Mesenchymal stem cell (in vitro differentiated cells and primary cell): ENCODE results near the gene TMEM81.

ENCODE experiments used
- DNase-seq: peaks from one replicate; pipeline ENCODE4 v3.0.0-alpha.2; 2013
- H2AFZ ChIP-seq: one replicate; pipeline ENCODE4 v1.6.1; 2013; ENCODE audit warnings: low read depth, mild to moderate bottlenecking, control low read depth, inconsistent platforms, low read length, moderate library complexity
- H2AK5ac ChIP-seq: 2 replicates; pipeline ENCODE4 v1.6.1; 2013; ENCODE audit warnings: low read length, moderate library complexity, mild to moderate bottlenecking, inconsistent platforms; ENCODE audit not compliant: severe bottlenecking
- H2BK120ac ChIP-seq: one replicate; pipeline ENCODE4 v1.6.1; 2013; ENCODE audit warnings: low read depth, mild to moderate bottlenecking, inconsistent platforms, low read length, moderate library complexity
- H2BK12ac ChIP-seq, 2 experiments: one replicate each; pipeline ENCODE4 v1.6.1; 2013; ENCODE audit warnings: inconsistent platforms in 2 of 2, low read length in 2 of 2, mild to moderate bottlenecking in 2 of 2, moderate library complexity in 2 of 2, control low read depth in 1 of 2
- H2BK15ac ChIP-seq: one replicate; pipeline ENCODE4 v1.6.1; 2013; ENCODE audit warnings: mild to moderate bottlenecking, low read depth, inconsistent platforms; ENCODE audit not compliant: poor library complexity, severe bottlenecking
- H2BK5ac ChIP-seq: 2 replicates; pipeline ENCODE4 v1.6.1; 2013; ENCODE audit warnings: low read depth, mild to moderate bottlenecking, low read length, control low read depth, inconsistent platforms; ENCODE audit not compliant: poor library complexity, severe bottlenecking
- H3K14ac ChIP-seq, 2 experiments: one replicate each; pipeline ENCODE4 v1.6.1; 2013; ENCODE audit warnings: inconsistent platforms in 2 of 2, low read length in 2 of 2, control low read depth in 1 of 2, mild to moderate bottlenecking in 1 of 2, moderate library complexity in 1 of 2
- H3K18ac ChIP-seq, 2 experiments: one replicate each; pipeline ENCODE4 v1.6.1; 2013; ENCODE audit warnings: inconsistent platforms in 2 of 2, low read length in 2 of 2, control low read depth in 1 of 2, low read depth in 1 of 2, mild to moderate bottlenecking in 1 of 2
- H3K23ac ChIP-seq, 2 experiments: one replicate each; pipeline ENCODE4 v1.6.1; 2013; ENCODE audit warnings: inconsistent platforms in 2 of 2, low read length in 2 of 2, mild to moderate bottlenecking in 2 of 2, moderate library complexity in 2 of 2, control low read depth in 1 of 2
- H3K27ac ChIP-seq: 2 replicates; pipeline ENCODE4 v1.5.1; 2013; ENCODE audit warnings: mild to moderate bottlenecking, moderate library complexity, low read length, control low read depth, inconsistent platforms; ENCODE audit not compliant: poor library complexity, severe bottlenecking
- H3K27me3 ChIP-seq, 2 experiments: 2 replicates each; pipeline versions ENCODE4 v1.6.1 to v1.7.0; 2013; ENCODE audit warnings: low read length in 2 of 2, mild to moderate bottlenecking in 2 of 2, moderate library complexity in 2 of 2, control low read depth in 1 of 2, inconsistent platforms in 1 of 2; ENCODE audit not compliant: control insufficient read depth in 1 of 2, insufficient read depth in 1 of 2
- H3K36me3 ChIP-seq, 2 experiments: 2 replicates each; pipeline versions ENCODE4 v1.6.1 to v1.7.0; 2013; ENCODE audit warnings: low read length in 2 of 2, control low read depth in 1 of 2, inconsistent platforms in 1 of 2, low read depth in 1 of 2, mild to moderate bottlenecking in 1 of 2; ENCODE audit not compliant: insufficient read depth in 2 of 2, control insufficient read depth in 1 of 2
- H3K4ac ChIP-seq, 2 experiments: one replicate each; pipeline ENCODE4 v1.6.1; 2013; ENCODE audit warnings: inconsistent platforms in 2 of 2, low read length in 2 of 2, mild to moderate bottlenecking in 2 of 2, moderate library complexity in 2 of 2, control low read depth in 1 of 2, low read depth in 1 of 2
- H3K4me1 ChIP-seq: 2 replicates; pipeline ENCODE4 v1.6.1; 2013; ENCODE audit warnings: low read depth, low read length, control low read depth; ENCODE audit not compliant: control insufficient read depth, insufficient read depth
- H3K4me2 ChIP-seq: 2 replicates; pipeline ENCODE4 v1.6.1; 2013; ENCODE audit warnings: low read length, mild to moderate bottlenecking, inconsistent platforms; ENCODE audit not compliant: poor library complexity, severe bottlenecking
- H3K4me3 ChIP-seq, 2 experiments: 2 replicates each; pipeline versions ENCODE4 v1.5.1 to v1.7.0; 2013; ENCODE audit warnings: low read length in 2 of 2, mild to moderate bottlenecking in 2 of 2, control low read depth in 1 of 2, low read depth in 1 of 2; ENCODE audit not compliant: insufficient read depth in 1 of 2
- H3K79me1 ChIP-seq: replicated peaks from 2 replicates; pipeline ENCODE4 v1.6.1; 2013; ENCODE audit warnings: mild to moderate bottlenecking, control low read depth, low read length, inconsistent platforms; ENCODE audit not compliant: poor library complexity, severe bottlenecking
- H3K9ac ChIP-seq: 2 replicates; pipeline ENCODE4 v1.7.0; 2013; ENCODE audit warnings: mild to moderate bottlenecking, low read length, moderate library complexity
- H3K9me3 ChIP-seq: 2 replicates; pipeline ENCODE4 v1.7.0; 2013; ENCODE audit warnings: mild to moderate bottlenecking, low read length; ENCODE audit not compliant: control insufficient read depth
- H4K8ac ChIP-seq: one replicate; pipeline ENCODE4 v1.6.1; 2013; ENCODE audit warnings: inconsistent platforms, mild to moderate bottlenecking, low read length, moderate library complexity
- H4K91ac ChIP-seq: one replicate; pipeline ENCODE4 v1.6.1; 2013; ENCODE audit warnings: mild to moderate bottlenecking, low read length, inconsistent platforms
- WGBS: methylation state at CpG from one replicate; pipeline ENCODE4 v1.1.7; 2013; ENCODE audit warnings: mixed read lengths; 5-methylcytosine and 5-hydroxymethylcytosine counted together

TMEM81 gene

DNA sequence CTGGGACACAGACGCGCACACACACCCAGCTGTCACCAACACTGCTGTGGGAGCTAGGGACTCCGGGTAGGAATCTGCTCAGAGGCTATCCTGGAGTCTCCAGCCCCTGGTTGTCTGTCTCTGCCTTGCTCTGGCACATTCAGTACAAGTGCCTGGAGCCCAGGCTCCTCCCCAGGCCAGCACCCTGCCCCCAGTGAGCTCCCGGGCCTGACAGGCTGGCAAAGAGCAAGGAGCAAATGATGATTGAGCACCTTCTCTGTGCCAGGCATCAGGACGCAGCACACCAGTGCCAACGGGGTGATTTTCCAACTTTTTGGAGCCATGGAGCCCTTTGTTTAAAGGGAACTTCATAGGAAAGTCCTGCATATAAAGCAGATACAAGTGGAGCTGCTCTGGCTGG lies 34.8 kb downstream of the TMEM81 start:
- Histone ChIP-seq H3K79me1 (no peaks in the 10 kb centered on the region), H3K36me3 (no peaks in the 10 kb centered on the region), H3K14ac (no peak overlapping the region), H4K8ac (no peak overlapping the region), H2AK5ac (no peak overlapping the region), H3K4me1 (no peaks in the 10 kb centered on the region), H2AFZ (no peak overlapping the region), H4K91ac (no peak overlapping the region), H3K9ac (no peak overlapping the region), H2BK120ac (no peak overlapping the region), H3K23ac (no peak overlapping the region), H3K18ac (no peak overlapping the region), H2BK15ac (no peak overlapping the region), H3K9me3 (no peaks in the 10 kb centered on the region), H3K4me3 (no peak overlapping the region), H2BK5ac (no peak overlapping the region), H2BK12ac (no peak overlapping the region), H3K27me3 (peaks cover 77 to 97% of the 10 kb centered on the region in 2 experiments), H3K4ac (no peak overlapping the region), H3K27ac (no peak overlapping the region), H3K4me2 (no peak overlapping the region)
- 72% methylated on average over 6 of the region's 6 CpGs for WGBS
- no peak for DNase-seq

DNA sequence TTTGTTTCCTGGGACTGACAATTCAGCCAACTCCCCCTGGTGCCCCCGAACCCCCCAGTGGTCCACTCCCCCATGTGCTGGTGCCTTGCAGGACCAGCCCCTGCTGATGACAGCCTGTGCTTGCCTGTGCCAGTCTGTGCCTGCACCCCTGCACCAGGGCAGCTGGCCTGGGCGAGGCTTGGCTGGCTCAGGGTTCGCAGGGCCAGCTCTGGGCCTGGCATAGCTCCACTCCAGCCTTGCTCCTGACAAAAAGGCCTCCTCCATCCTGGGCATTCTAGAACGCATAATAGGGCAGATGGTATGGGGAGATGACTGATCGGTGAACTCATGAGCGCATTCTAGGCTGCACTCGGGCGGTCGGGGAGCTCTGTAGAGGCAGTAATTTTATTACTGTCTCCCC lies 35.9 kb downstream of the TMEM81 start:
- Histone ChIP-seq H4K8ac (no peak overlapping the region), H3K4ac (no peak overlapping the region), H3K27me3 (peaks cover 82 to 98% of the 10 kb centered on the region in 2 experiments), H3K14ac (no peak overlapping the region), H3K79me1 (no peaks in the 10 kb centered on the region), H3K9ac (no peak overlapping the region), H3K23ac (no peak overlapping the region), H3K36me3 (no peaks in the 10 kb centered on the region), H3K27ac (no peak overlapping the region), H2BK5ac (no peak overlapping the region), H2AK5ac (no peak overlapping the region), H3K18ac (no peak overlapping the region), H3K4me3 (no peak overlapping the region), H2AFZ (no peak overlapping the region), H3K9me3 (no peaks in the 10 kb centered on the region), H3K4me2 (no peak overlapping the region), H3K4me1 (no peaks in the 10 kb centered on the region), H2BK120ac (no peak overlapping the region), H2BK15ac (no peak overlapping the region), H4K91ac (no peak overlapping the region), H2BK12ac (no peak overlapping the region)
- 85% methylated on average over 9 of the region's 9 CpGs for WGBS
- DNase-seq, result no peak

DNA sequence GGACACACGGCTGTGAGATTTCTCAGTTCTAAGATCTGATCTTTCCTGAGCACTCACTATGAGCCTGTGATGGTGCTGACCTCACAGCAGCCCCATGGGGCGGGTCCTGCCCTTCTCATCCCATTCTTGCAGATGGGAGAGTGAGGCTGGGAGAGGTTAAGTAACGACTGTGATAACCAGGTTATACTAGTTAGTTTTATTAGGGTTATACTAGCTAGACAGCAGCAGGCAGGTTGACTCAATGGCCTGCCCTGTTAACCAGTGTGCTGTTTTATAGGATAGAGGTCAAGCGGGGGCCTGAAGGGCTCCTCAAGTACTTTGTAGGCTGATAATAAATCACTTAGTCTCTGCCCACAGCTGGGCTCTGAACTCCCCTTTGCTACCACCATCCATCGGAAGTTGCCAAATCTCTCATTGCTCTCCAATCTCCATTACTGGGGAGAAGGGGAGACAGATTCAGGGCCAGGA lies 36.5 kb downstream of the TMEM81 start:
- Histone ChIP-seq H4K91ac (no peak overlapping the region), H3K4ac (no peak overlapping the region), H3K4me1 (no peaks in the 10 kb centered on the region), H3K18ac (no peak overlapping the region), H3K36me3 (no peaks in the 10 kb centered on the region), H2BK120ac (no peak overlapping the region), H2BK15ac (no peak overlapping the region), H2AFZ (no peak overlapping the region), H3K14ac (no peak overlapping the region), H3K4me2 (no peak overlapping the region), H3K9ac (no peak overlapping the region), H4K8ac (no peak overlapping the region), H3K9me3 (no peaks in the 10 kb centered on the region), H3K27me3 (peaks cover 80 to 96% of the 10 kb centered on the region in 2 experiments), H3K4me3 (no peak overlapping the region), H3K23ac (no peak overlapping the region), H2BK5ac (no peak overlapping the region), H3K79me1 (no peaks in the 10 kb centered on the region), H3K27ac (no peak overlapping the region), H2BK12ac (no peak overlapping the region), H2AK5ac (no peak overlapping the region)
- 68% methylated on average over 4 of the region's 5 CpGs for WGBS
- no peak for DNase-seq

DNA sequence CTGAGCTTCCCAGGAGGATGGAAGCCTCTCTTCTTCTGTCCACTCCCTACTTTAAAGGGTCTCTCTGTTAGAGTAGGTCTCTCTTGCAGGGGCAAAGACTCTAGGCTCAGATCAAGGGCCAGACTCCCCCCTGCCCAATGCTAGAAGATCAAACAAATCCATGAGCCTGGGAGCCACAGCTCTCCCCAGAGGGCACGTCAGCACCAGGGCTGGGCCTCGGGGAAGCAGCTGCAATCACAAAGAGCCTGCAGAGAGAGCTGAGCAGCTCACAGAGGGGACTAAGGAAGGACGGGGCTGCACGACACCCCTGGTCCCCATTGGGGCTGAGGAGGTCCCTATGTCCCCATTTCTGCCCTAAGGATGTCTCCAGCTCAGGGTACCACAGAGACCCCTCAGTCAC lies 37.4 kb downstream of the TMEM81 start:
- H3K14ac ChIP-seq, result no peak overlapping the region
- no peak overlapping the region for H2AK5ac ChIP-seq
- no peak overlapping the region for H4K91ac ChIP-seq
- no peak overlapping the region for H2BK15ac ChIP-seq
- H3K27ac ChIP-seq, result no peak overlapping the region
- no peak overlapping the region for H3K23ac ChIP-seq
- no peak overlapping the region for H2BK5ac ChIP-seq
- no peak overlapping the region for H3K9ac ChIP-seq
- H3K18ac ChIP-seq, result no peak overlapping the region
- no peaks in the 10 kb centered on the region for H3K36me3 ChIP-seq
- no peak overlapping the region for H3K4me2 ChIP-seq
- peaks cover 80 to 96% of the 10 kb centered on the region in 2 experiments for H3K27me3 ChIP-seq
- no peak overlapping the region for H3K4ac ChIP-seq
- DNase-seq, result no peak
- no peaks in the 10 kb centered on the region for H3K79me1 ChIP-seq
- H3K4me1 ChIP-seq, result no peaks in the 10 kb centered on the region
- H2BK120ac ChIP-seq, result no peak overlapping the region
- H2BK12ac ChIP-seq, result no peak overlapping the region
- no peak overlapping the region for H2AFZ ChIP-seq
- H3K9me3 ChIP-seq, result no peaks in the 10 kb centered on the region
- no peak overlapping the region for H3K4me3 ChIP-seq
- WGBS, result 47% methylated on average over 3 of the region's 4 CpGs
- H4K8ac ChIP-seq, result no peak overlapping the region
